Renal pelvis (tissue), 4 donors: ENCODE results near the gene LDLRAD3. TPM values are rescaled to one million over a fixed set of nuclear protein-coding genes. Genes with fewer than 3 reads are reported as not detected.
A peak's percentile ranks its signal among the peaks of the same experiment; 100 is the strongest.

ENCODE experiments used
- DNase-seq: peaks from one replicate; pipeline ENCODE4 v3.0.0-alpha.2; 2013
- polyA plus RNA-seq, 3 donors: library from polyadenylated mRNA; unstranded; fragments of 120-200 nt; gene quantifications; one replicate each; pipeline ENCODE4 v1.2.1, GENCODE V29; 2013; ENCODE audit not compliant: insufficient read length in 3 of 3

Gene LDLRAD3
- polyA plus RNA-seq, 3 donors, result 23.1 to 24.7 (median 23.5) TPM

DNA sequence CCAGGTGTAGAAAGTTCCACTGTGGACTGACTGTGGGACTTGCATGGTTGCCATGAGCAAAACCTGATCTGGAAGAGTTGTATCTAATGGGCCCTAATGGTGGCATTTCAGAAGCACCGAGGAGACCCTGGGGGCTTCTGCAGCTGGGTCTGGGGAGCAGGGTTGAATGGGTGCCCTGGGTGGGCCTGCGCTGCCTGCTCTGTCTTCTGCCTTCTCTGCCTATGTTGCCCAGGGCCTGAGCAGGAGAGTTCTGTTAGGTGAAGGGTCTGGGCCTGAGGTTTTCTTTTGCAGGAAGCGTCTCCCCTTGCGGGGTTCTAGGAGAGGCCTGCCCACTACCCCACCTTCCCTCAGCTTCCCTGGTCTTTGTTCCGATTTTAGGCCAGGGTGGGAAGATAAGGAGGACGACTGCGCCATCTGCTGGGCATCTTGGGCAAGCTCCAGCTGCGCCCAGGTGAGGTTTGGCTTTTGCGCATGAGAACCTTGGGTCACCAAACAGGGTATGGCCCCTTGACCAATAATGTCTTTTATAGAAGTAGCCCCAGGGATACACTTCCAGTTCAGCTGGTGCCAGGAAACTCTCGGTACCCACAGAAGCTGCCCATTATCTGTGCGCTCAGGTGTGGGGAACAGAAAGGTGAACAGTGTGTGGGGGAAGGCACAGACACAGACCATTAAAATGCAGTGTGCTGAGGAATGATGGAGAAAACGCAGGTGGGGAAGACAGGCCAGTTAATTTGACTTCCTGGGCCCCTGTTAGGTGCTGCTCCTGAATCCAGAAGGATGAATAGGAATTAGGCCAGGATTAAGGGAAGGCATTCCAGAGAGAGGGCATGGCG lies 322.1 kb downstream of the LDLRAD3 start:
- DNase-seq, result peak; percentile 50

DNA sequence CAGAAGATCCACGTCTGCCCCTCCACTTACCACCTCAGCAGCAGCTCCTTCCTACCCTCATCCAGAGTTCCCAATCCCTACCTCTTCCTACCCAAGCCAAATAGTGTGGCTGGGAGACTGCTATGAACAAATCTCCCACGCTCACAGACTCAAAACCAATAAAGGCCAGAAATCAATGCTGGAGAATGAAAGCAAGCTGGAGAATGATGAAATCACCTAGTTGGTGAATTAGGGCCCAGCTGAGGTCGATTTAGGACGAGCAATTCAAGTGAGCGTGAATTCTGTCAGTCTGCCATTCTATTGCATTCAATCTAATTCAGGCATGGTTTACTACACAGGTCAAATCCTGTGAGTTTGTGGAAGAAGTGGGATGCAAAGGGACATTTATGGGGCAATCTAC lies 322.9 kb downstream of the LDLRAD3 start:
- DNase-seq, result no peak

DNA sequence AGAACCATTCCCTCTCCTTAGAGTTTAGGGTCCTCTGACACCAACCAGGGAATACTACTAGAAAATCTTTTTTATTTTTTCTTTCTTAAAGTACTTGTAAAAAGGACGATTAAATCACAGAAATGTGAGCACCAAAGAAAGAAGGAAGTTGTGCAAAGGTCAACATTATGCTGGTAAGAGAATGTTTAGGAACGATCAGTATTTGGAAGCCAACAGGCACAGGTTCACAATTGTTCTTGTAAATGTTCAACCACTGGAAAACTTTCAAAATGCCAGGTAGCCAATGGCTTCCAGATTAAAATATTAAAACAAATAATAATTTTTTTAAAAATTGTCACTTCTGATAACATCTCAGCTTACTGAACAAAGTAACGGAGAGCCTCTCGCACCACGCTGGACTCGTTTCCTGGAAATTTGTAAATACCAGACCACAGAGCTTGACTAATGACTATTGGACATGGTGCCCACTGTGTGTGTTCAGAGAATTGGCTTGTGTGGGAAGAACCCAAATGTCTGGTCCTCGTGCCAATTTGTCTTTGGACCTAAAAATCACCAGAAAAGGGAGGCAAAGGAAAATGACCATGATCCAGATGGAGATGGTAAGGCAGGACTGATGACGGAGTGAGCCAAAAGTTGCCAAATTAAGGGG lies 324.6 kb downstream of the LDLRAD3 start:
- no peak for DNase-seq

DNA sequence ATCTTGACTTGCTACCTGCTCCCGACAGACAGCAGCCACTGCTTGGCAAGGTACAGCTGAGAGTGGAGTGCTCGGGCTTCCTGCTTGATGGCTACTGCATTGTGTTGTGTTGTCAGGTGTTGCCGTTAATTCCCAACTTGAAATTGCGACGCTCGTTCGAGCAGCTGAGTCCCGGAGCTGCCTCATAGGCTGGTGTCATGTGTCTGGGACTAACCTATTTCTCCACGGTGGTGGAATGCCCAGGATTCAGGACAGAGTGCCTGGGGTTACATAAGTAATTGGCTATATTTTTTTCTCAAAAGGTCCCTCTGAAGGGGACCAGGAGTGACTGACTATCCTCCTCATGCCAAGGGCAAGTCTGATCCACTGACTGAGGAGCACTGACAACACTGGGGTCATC lies 326.8 kb downstream of the LDLRAD3 start:
- DNase-seq, result no peak

DNA sequence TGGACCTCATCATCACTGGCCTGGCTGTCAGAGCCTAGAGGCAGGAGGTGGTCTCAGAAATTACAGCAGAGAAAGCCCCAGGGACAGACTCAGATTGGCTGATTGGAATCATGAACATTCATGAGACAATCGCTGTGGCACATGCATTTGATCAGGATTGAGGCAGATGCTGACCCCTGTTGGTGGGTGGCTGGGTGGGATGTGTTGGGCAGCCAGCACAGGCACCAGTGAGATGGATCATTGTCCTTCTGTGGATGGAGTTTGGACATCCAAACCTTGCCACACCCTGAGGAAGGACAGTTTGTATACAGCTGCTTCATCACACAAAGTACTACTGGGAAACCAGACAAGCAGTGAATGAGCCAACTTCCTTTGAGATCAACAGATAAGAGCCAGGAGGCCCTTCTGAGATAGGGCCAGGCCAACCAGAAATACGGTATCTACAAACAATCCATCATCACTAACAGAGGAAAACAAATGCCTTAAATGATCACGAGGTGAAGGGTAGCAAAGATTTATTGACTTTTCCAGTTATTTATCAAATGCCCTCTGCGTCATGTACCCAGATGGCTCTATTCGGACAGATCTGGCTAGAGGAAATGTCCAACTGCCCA lies 328.0 kb downstream of the LDLRAD3 start:
- no peak for DNase-seq

DNA sequence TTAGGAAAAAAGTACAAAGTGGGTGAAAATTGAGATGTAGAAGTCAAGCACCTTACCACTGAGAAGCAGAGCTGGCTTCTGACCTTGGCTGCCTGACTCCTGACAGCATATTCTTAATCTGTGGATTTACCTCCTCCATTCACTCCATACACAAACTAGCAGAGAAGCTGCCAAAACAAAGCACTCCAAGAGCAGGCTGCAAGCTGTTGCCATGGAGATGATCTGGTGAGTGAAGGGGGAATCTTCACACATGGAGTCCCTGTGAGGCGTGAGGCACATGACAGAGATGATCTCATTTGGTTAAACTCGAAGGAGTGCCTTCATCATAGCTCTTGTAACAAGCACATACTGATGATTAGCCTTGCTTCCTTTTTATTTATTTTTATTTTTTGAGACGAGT lies 329.2 kb downstream of the LDLRAD3 start:
- no peak for DNase-seq

DNA sequence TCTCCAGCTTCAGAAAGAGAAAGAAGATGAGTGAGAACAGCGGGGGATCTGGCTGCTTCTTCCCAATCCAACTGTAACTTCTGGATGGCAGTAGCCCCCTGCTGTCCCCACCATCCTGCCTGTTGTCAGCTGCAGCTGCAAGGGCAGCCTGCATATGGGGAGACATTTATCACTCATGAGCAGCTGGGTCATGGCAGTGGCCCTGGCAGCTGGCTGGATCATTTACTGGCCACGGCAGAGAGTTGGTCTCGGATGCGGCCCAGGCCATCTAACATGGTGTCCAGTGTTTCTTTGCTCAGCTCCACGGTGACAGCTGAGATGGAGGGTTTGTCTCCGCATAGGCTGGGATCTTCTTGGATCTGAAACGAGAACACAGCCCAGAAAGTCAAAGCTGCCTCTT lies 330.6 kb downstream of the LDLRAD3 start:
- no peak for DNase-seq

DNA sequence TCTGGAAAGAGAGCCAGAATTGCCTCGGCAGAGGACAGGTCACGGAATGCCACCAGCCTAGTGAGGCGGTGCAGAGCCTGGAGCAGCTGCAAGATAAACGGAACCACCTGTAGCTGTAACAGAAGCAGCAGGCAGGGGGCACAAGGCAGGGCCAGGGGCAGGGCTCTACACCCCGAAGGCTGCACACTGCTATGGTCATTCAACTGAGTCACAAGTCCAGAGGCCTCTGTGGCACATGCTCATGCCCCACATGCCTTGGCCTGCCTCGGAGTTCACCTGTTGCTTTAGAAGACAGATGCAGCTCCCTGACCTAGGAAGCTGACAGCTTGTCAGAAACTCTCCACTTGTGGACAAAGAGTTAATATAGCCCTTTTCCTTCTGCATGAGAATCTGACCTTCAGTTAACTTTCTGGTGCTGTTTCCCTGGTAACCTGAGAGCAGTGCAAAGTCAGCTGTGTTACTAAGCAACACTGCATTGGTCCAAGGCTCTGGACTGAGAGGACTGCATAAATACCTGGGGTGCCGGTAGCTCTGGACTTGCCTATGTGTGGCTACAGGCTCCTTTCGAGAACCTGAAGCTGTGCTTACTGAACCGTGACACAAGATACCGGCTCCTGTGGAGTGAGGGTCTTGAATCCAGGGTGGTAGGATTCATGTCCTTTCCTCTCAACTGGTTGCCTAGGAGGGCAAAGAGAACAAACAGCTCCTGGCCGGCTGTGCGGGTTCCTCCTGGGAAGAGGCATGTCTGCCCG lies 334.8 kb downstream of the LDLRAD3 start:
- peak; percentile 49 for DNase-seq

DNA sequence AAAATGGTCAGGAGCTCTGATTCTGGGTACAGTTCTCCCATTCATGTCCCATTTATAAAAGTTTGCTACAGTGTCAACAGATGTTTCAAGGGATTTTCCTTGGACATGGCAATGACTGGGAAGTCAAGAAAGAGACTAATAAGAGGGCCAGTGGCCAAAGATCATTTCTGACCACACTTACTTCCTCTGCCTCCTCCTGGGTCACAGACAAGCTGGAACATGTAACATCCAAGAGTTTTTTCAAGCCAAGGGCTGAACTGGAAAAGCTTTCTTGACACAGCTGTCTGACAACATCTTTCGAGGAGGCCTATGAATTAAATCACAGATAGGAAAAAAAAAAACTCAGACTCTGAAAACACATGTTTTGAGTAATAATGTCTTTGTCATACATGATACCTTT lies 336.7 kb downstream of the LDLRAD3 start:
- no peak for DNase-seq
